EH (cell line): ENCODE data around the gene AP5S1.
A peak's percentile ranks its signal among the peaks of the same experiment; 100 is the strongest.

ENCODE experiments used
- DNase-seq: peaks from one replicate; pipeline ENCODE4 v3.0.0-alpha.2; 2015; ENCODE audit warnings: low read depth

The AP5S1 gene, protein sequence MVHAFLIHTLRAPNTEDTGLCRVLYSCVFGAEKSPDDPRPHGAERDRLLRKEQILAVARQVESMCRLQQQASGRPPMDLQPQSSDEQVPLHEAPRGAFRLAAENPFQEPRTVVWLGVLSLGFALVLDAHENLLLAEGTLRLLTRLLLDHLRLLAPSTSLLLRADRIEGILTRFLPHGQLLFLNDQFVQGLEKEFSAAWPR

GRCh38 chr20:3820048-3820900 is at the start of gene AP5S1:
Gene AP5S1 (plus strand): TSS chr20:3820547. CDS start chr20:3822118, 1,571 bp downstream.
- DNase-seq = peak; percentile 95

GRCh38 chr20:3771552-3772058 is 48.7 kb upstream of the AP5S1 start:
- no peak for DNase-seq

DNA sequence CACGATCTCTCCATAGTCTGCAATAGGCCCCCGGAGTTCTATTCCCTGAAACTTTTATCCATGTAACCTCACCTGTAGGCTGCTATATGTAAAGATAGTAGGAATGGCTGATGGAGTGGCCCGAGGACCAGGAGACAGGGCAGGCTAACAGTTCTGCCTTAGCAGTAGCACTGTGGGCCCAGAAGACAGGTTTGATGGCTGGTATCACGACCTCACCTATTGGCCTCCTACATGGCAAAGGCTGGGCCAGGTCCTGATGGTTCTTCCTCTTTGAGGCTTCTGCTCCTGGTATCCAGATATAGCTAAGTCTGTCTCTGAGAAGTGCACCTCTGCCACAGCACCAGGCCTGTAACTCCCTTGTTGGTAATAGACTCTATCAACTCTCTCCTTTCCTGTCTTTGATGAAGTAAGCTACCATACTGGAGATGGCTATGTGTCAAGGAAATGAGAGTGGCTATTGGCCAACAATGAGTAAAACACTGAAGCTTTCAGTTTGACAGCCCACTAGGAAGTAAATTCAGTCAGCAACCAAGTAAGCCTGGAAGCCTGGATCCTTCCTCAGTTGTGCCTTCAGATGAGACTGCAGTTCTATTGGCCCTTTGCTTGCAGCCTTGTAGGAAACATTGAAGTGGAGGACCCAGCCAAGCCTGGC is 44.8 kb upstream of the AP5S1 start:
- DNase-seq = no peak

DNA sequence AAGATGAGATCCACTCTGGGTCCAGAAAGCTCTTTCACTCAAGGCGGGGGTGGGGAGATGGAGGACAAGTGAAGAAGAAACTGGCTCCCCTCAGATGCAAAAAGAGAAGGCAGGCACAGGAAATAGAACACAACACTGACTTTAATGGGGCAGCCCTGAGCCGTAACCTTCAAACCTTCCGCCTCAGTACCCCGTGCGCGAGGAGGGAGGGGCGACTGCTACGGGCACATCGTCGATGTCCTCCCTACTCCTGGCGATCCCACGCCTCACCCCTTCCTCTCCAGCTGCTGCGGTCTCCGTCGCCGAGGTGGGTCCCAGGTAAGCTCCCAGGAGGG is 43.0 kb upstream of the AP5S1 start:
- no peak for DNase-seq

DNA sequence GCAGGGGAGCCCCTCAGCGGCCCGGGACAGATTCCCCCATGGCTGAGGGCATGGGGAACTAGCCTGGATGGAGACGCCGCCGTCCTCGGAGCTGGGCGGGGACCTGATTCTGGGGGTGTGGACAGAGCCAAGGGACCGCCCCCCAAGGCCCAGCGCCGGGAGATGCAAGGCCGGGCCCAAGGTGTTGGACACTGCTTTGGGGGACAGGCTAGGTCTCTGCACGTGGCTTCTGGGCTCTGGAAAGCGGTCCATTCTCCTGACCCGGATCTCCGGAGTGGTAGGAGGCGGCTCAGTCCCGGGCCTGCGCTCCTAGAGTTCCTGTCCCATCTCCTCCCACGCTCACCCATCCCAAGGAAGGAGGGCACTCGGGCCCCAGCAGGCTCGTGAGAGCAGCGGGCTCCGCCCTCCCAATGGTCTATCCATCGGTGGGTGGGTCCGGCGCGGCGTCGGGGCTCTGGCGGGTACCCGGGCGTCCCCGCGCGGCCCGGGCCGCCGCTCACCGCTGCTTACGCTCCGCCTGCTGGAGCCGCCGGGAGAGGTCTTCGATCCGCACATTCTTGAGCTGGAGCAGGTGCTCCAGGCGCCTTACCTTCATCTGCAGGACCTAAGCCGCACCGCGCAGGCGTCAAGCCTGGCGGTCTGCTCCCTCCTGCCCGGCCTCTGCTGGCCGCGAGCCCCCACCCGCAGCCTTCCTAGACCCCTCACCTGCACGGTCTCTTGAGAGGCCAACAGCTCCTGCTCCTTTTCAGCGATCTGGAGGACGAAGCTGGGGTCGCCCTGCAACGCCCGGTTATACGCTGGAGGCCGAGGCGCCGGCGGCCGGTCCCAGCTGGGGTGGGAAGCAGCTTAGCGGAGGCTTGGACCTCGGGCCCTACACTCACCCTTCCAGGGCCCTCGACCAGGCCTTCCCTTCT is 42.4 kb upstream of the AP5S1 start:
- DNase-seq = peak; percentile 64

DNA sequence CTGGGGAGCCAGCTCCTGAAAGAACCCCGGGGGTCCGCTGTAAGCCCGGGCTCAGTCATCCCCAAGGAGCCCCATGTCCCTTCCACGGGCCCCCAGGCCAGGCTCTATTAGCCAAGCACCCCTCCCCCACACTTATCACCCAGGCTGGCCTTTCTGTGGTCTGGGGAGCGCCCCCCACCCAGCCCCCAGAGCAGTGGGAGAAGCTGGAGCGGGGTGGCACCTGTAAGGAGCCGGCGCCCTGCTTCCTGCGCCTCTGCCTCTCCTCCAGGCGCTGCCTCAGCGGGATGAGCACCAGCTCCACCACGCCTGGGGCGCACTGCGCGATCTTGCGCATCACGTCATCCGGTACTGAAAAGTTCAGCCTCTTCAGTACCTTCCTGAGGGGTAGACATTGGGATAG is 41.4 kb upstream of the AP5S1 start:
- no peak for DNase-seq

DNA sequence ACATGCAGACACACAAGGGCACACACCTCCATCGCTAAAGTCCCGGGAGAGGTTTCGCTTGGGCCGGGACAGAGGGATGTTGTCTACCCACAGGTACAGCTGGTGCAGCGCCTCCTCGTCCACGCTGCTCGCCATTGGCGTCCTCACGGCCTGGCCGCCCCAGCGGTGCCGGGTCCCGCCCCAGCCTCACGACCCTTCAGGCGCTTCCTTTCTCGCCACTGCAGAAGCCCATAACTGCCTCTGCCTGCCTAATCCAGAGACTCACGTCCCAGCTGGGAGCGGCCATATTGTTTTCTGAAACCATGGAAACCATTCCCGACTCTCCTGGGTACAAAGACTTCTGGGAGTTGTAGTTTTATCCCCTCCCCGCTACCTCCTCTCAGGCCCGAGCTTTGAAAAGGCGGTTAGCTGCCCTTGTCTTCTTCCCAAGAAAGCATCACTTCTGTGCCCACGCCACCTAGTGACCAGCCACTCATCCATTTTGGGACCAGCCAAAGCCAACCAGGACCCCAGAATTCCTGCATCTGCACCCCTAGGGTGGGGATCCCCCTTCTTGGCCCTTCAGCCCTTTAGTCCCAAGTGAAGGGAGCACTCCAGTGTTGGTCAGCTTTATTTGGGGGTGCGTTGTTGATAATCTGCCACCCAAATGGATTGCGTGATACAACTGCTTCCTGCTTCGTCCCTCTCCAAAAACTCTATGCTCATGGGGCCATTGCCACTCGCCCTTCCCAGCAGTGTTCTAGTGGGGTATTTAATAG is 39.0 kb upstream of the AP5S1 start, which contains the start of gene SPEF1:
Gene SPEF1 (minus strand): TSS at position 296 of the 758 bp plus-strand sequence. CDS start 161 bp downstream, at position 135.
- peak; percentile 98 for DNase-seq

GRCh38 chr20:3782597-3782996 is 37.8 kb upstream of the AP5S1 start:
- DNase-seq = no peak

GRCh38 chr20:3783068-3783489 is 37.3 kb upstream of the AP5S1 start:
- no peak for DNase-seq

DNA sequence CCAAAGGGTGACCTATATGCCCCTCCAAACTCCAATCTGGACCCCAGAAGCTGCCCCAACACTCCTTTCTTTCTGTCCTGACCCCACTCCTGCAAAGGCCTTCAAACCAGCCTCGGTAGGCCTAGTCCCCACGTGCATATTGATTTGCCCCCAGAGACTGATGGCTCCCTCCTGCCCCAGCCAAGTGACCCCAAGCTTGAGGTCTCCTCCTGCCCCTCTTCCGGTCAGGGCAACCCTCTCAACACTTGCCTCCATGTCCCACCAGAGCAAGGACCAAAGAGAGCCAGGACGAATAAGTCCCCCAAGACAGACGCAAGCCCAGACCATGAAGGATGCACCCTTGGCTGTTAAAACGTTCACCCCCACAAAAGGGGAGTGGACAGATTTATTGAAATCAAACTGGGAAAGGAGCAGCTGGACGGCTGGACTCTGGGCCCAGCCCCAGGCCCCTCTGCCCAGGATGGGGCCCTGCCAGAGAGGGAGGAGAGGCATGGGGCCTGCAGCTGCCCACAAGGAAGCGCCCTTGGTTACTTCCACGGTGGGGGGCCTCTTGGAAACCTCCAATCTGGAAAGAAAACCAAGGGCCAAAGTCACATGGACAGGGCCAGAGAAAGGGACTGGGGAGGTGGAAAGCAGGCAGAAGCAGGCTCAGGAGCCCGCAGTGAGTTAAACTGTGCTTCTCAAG is 36.7 kb upstream of the AP5S1 start:
- DNase-seq = no peak

DNA sequence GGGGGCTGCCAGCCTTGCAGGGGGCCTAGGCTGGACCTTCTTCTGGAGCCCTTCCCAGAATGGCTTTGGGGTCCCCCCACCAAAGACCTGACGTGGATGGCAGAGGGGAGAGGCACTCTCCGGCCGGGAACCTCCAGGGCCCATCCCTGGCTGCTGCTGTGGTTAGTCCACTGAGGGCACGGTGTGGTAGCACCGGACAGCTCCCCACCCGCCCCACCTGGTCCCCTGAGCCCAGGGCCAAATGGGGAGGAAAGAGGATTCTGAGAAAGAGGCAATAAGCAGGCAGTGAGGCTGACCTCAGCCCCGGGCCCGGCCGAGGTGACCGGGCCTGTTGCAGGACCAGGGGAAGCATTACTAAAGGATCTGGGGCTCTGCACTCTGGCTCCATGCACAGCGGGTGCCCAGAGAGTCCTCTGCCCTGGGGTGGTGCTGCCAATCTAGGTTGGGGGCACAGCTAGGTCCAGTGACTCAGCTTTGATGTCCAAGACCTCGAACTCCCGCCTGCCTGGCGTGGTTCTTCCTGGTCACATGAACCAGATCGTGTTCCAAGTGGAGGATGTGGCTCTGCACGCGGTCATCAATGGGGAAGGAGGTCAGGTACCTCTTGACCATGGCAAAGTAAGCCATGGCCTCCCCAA is 36.0 kb upstream of the AP5S1 start:
- no peak for DNase-seq

GRCh38 chr20:3784863-3785239 is 35.5 kb upstream of the AP5S1 start:
- DNase-seq = no peak

DNA sequence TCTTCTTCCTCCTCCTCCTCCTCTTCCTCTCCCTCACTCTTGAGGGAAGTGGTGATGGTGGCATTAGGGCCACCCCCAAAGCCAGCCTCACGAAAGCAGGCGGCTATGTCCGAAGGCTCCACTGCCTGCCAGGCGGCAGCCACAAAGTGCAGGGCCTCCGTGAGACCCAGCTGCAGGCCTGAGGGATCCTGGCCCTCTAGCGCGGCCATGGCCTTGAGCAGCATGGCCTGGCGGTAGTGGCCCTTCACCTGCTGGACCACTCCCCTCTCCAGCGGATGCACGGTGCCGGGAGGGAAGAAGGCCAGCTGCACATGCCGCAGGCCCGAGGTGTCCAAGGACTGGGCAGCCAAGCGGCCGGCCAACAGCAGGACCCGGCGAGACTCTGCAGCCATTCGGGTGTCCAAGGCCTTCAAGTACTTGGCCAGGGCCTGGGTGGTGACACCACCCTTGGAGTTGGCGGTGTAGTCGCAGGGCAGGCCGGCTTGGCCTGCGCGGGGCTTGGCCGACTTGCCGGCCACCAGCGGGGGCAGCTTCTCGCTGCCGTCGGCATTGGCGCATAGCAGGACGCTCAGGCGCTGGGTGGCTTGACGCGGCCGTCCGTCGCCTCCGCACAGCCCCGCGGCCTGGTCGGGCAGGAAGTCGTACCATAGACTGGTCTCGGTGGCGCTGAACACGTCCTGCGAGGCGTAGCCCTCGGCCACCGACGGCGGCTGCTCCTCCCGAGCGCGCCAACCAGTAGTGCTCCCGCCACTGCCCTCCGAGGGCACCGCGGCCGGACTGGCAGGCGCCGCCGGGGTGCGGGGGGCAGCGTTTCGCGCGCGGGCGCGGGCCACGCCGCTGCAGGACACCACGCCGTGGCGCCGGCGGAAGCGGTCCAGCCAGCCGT is 34.9 kb upstream of the AP5S1 start:
- DNase-seq = peak; percentile 46

- peak; percentile 64 for DNase-seq
These were observed 34.2 kb upstream of the AP5S1 start for GRCh38 chr20:3786126-3786484.

- DNase-seq = peak; percentile 86
These were observed 33.6 kb upstream of the AP5S1 start, which contains the start of gene CENPB for GRCh38 chr20:3786665-3787323. Gene CENPB (minus strand): TSS chr20:3786740. CDS start chr20:3786483, 257 bp downstream.

DNA sequence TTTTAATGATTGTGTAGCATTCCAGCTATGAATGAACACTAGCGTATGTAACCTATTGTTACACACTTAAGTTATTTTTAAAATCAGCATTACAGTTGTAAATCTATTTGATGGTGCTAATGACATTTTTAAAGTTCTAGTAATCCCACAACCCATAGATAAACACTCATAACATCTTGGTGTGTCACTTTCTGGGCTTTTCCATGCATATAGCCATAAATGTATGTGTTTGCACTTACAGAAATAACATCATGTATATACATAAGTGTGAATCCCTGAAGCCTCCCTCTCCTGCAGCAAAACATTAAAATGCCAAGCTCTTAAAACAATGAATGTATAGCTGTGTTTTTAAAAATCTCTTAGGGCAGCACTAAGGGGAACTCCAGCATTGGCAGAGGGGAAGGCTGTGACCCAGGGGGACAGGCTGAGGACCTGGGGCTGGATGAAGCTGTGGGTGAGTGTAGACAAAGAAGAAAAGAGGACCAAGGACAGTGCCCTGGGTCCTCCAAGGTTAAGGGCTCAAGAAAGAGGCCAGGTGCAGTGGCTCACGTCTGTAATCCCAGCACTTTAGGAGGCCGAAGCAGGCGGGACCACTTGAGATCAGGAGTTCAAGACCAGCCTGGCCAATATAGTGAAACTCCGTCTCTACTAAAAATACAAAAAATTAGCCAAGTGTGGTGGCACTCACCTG is 32.9 kb upstream of the AP5S1 start:
- no peak for DNase-seq

- no peak for DNase-seq
These were observed 31.6 kb upstream of the AP5S1 start for GRCh38 chr20:3788685-3789155.
